GM12873 (cell line): Measurements from ENCODE around the gene TST.

Experiments used
- TF ChIP-seq, protein P1 (sequence below): IDR thresholded peaks from 2 replicates; pipeline ENCODE4 v1.5.1; 2012; ENCODE audit warnings: low read depth, mild to moderate bottlenecking, moderate library complexity, low read length, control low read depth; ENCODE audit not compliant: insufficient read depth; ENCODE audit errors: missing control alignments

Gene TST

GRCh38 chr22:37016134-37016910, 2.9 kb downstream of the TST start:
- TF ChIP-seq, protein P1, sequence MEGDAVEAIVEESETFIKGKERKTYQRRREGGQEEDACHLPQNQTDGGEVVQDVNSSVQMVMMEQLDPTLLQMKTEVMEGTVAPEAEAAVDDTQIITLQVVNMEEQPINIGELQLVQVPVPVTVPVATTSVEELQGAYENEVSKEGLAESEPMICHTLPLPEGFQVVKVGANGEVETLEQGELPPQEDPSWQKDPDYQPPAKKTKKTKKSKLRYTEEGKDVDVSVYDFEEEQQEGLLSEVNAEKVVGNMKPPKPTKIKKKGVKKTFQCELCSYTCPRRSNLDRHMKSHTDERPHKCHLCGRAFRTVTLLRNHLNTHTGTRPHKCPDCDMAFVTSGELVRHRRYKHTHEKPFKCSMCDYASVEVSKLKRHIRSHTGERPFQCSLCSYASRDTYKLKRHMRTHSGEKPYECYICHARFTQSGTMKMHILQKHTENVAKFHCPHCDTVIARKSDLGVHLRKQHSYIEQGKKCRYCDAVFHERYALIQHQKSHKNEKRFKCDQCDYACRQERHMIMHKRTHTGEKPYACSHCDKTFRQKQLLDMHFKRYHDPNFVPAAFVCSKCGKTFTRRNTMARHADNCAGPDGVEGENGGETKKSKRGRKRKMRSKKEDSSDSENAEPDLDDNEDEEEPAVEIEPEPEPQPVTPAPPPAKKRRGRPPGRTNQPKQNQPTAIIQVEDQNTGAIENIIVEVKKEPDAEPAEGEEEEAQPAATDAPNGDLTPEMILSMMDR = no peak

GRCh38 chr22:37015587-37015878, 3.7 kb downstream of the TST start:
- TF ChIP-seq, protein P1 = no peak

DNA sequence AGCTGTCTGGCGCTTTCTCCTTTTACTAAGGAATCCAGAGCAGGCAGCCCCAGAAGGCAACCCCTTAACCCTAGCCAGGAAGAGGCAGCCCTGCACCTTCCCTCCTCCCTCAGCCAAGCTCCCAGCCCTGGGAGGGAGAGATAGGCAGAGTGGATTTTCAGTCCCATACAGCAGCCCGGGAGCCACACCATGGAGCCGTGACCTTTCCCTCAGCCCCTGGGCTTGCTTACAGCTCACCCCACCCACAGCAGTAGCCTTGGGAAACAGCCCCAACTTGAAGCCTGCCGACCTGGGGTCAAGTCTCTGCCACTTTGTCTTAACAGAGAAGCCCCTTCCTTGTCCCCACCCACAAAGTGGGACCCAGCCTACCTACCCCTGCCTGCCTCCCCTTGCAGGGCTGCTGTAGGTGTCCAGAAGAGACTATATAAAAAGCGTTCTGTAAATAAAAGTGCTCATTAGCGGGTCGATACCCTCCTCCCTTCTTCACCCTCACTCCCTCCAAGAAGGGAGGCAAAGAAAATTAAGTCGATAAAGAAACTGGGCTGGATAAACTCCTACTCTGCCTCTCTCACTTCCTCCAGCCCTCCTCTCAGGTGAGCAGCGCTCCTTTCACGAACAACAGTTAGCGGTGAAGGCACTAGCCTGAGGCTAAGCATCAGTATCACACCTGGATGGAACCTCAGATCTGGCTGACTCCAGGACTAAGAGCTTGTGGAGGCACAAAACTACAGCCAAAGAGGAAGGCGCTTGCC, 4.2 kb downstream of the TST start:
- TF ChIP-seq, protein P1 = no peak

DNA sequence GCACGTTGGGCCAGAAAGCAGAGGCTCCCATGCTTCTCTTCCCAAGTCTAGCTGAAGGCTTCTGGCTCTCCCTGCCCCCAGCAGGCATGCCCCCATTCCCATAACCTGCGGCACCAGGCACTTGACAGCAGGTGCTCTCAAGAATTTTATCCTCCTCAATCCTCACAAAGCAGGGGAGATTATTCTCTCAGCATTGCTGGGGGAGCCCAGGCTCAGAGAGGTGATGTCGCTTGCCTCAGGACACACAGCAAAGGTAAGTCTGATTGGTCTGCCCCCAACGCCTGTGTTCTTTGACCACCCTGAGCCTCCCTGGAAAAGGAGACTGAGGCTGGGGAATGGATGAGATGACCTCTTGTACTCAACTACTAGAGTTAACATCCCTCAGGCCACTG, 4.8 kb downstream of the TST start:
- TF ChIP-seq, protein P1 = no peak

DNA sequence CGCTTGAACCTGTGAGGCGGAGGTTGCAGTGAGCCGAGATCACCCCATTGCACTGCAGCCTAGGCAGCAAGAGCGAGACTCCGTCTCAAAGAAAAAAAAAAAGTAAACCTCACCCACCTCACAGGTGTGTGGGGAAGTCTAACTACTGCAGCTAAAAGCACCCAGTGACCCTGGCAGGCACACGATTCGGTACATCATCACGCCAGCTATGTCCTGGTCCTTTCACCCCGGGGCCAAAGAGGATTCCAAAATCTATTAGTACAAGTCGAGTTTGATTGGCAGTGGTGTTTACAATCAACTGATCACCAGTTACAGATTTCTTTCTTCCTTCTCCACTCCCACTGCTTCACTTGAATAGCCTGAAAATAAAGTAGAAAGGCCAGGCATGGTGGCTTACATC, 6.3 kb downstream of the TST start:
- TF ChIP-seq, protein P1 = no peak

GRCh38 chr22:37012262-37012904, 6.9 kb downstream of the TST start:
- TF ChIP-seq, protein P1 = no peak

DNA sequence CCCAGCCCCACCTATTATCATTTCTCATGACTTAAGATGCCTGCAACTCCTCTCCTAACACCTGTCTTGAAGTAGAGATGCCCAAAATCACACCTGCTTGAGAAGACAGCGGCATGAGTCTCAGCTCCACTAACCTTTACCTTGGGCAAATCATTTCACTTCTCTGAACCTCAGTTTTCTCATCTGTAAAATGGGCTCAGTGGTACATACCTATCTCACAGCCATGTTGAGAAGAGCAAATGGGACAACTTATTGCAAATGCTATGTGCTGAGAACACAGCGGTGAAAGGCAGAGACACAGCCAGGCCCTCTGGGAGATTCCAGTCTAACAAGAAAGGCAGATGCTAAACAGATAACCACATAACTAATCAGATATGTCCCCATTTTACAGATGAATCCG, 7.8 kb downstream of the TST start:
- TF ChIP-seq, protein P1 = no peak
